NCI-H526 (cell line): ENCODE measurements around the gene SIRPB2.

Source experiments
- DNase-seq, 2 experiments: peaks; one replicate each; lab custom pipeline; 2025; lab: John Stamatoyannopoulos, UW

The SIRPB2 gene

GRCh38 chr20:1440024-1440423 is 51.2 kb downstream of the SIRPB2 start:
- peak in 1 of 2 experiments; percentile 41 for DNase-seq

- DNase-seq = no peak
Observed at GRCh38 chr20:1438361-1438760, 52.9 kb downstream of the SIRPB2 start.

GRCh38 chr20:1437235-1437904 is 53.9 kb downstream of the SIRPB2 start:
- DNase-seq = peak; percentile 84 to 92

- DNase-seq = no peak
Observed at GRCh38 chr20:1436263-1436662, 55.0 kb downstream of the SIRPB2 start.

- no peak for DNase-seq
Observed at GRCh38 chr20:1435337-1435699, 55.9 kb downstream of the SIRPB2 start.

GRCh38 chr20:1434571-1435336 is 56.5 kb downstream of the SIRPB2 start:
- peak; percentile 82 to 87 for DNase-seq

- DNase-seq = no peak
Observed at GRCh38 chr20:1431158-1431557, 60.1 kb downstream of the SIRPB2 start.

GRCh38 chr20:1430004-1430451 is 61.2 kb downstream of the SIRPB2 start:
- DNase-seq = no peak

- no peak for DNase-seq
Observed at GRCh38 chr20:1429143-1429728, 62.0 kb downstream of the SIRPB2 start.

- DNase-seq = no peak
Observed at GRCh38 chr20:1427457-1428054, 63.7 kb downstream of the SIRPB2 start.

GRCh38 chr20:1426231-1426849 is 64.9 kb downstream of the SIRPB2 start:
- DNase-seq = no peak
